UCSD-AML1 (cell line): ENCODE measurements around the gene TMEM187.

Source experiments
- DNase-seq: peaks from one replicate; lab custom pipeline; 2025; ENCODE audit not compliant: unreplicated experiment; lab: John Stamatoyannopoulos, UW

The TMEM187 gene

GRCh38 chrX:153934762-153935325 is 37.7 kb upstream of the TMEM187 start, which contains the start of gene NAA10:
TSS of gene NAA10 (minus strand) at chrX:153935037. CDS start at chrX:153934904, 133 bp downstream.
- peak; percentile 80 for DNase-seq

GRCh38 chrX:153935326-153935851 is 37.2 kb upstream of the TMEM187 start:
- no peak for DNase-seq

GRCh38 chrX:153937056-153937455 is 35.5 kb upstream of the TMEM187 start:
- DNase-seq = no peak

GRCh38 chrX:153938226-153938786 is 34.2 kb upstream of the TMEM187 start:
- no peak for DNase-seq

- DNase-seq = no peak
These were observed 33.0 kb upstream of the TMEM187 start for GRCh38 chrX:153939573-153939972.

- DNase-seq = peak; percentile 62
These were observed 31.0 kb upstream of the TMEM187 start for GRCh38 chrX:153941336-153942252.

GRCh38 chrX:153944140-153944799 is 28.3 kb upstream of the TMEM187 start, which contains the start of gene RENBP:
TSS of gene RENBP (minus strand) at chrX:153944643. CDS start at chrX:153944610, 33 bp downstream.
- DNase-seq = peak; percentile 46

GRCh38 chrX:153944800-153945150 is 27.8 kb upstream of the TMEM187 start:
- DNase-seq = no peak

- DNase-seq = no peak
These were observed 26.3 kb upstream of the TMEM187 start for GRCh38 chrX:153945956-153946943.

GRCh38 chrX:153947009-153947769 is 25.4 kb upstream of the TMEM187 start:
- peak; percentile 82 for DNase-seq

GRCh38 chrX:153948002-153948466 is 24.5 kb upstream of the TMEM187 start:
- DNase-seq = no peak

GRCh38 chrX:153948847-153949805 is 23.4 kb upstream of the TMEM187 start:
- DNase-seq = peak; percentile 35

GRCh38 chrX:153950127-153950526 is 22.4 kb upstream of the TMEM187 start:
- no peak for DNase-seq

- no peak for DNase-seq
These were observed 20.7 kb upstream of the TMEM187 start for GRCh38 chrX:153951683-153952372.

- DNase-seq = no peak
These were observed 20.1 kb upstream of the TMEM187 start for GRCh38 chrX:153952373-153953026.

GRCh38 chrX:153953342-153953830 is 19.2 kb upstream of the TMEM187 start:
- DNase-seq = peak; percentile 70
